ENCODE measurements around the gene PTPRT. TPM values are rescaled to one million over a fixed set of nuclear protein-coding genes. Genes with fewer than 3 reads are reported as not detected.

PTPRT gene
- total RNA-seq, 1 experiment from 2014 or later, result 0.13 TPM

DNA sequence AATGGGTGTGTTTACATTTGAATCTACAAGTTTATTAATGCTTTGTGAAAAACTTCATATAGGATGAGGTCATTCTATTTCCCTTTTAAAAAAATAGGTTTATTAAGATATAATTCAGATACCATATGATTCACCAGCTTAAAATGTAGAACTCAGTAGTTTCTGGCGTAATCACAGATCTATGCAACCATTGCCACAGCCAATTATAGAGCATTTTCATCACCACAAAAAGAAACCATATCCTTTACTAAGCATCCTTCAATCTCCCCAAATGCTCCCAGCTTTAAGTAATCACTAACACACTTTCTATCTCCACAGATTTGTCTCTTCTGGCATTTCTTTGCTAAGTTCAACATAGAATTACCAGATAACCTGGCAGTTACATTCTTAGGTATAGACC lies 137.2 kb downstream of the PTPRT start:
- Histone ChIP-seq H3K23me2 (ENCODE audit: insufficient read length, low read depth, low read length, poor library complexity, severe bottlenecking) (no peaks in the 10 kb centered on the region), H3K56ac (ENCODE audit: insufficient read length, low read depth, low read length) (no peak overlapping the region), H2BK20ac (ENCODE audit: low read depth, low read length, poor library complexity, severe bottlenecking) (no peak overlapping the region), H2BK120ac (ENCODE audit: low read depth, low read length, poor library complexity, severe bottlenecking) (no peak overlapping the region), H3K79me2 (ENCODE audit: insufficient read depth, low read length) (no peaks in the 10 kb centered on the region), H3K27ac (ENCODE audit: insufficient read length, low read depth, low read length) (no peak overlapping the region), H2BK5ac (ENCODE audit: insufficient read length, low read length) (no peak overlapping the region), H4K20me1 (ENCODE audit: control insufficient read depth, insufficient read depth, insufficient read length) (no peaks in the 10 kb centered on the region), H3K4me2 (ENCODE audit: insufficient read depth, insufficient read length, low read length) (no peak overlapping the region), H4K5ac (ENCODE audit: insufficient read length, low read depth, low read length) (no peak overlapping the region), H3K27me3 (ENCODE audit: insufficient read depth, low read length) (no peaks in the 10 kb centered on the region; the same call in 1 of the 2 replicates), H2BK15ac (ENCODE audit: low read depth, low read length) (no peak overlapping the region), H3K4me1 (ENCODE audit: insufficient read depth, low read length) (no peaks in the 10 kb centered on the region), H3K4ac (ENCODE audit: low read depth, low read length) (no peak overlapping the region), H2AK5ac (ENCODE audit: insufficient read length, low read length) (no peak overlapping the region), H3K14ac (ENCODE audit: insufficient read depth, low read length) (no peak overlapping the region), H2AFZ (ENCODE audit: low read length) (no peak overlapping the region), H3K23ac (ENCODE audit: insufficient read length, low read depth, low read length) (no peak overlapping the region), H2BK12ac (ENCODE audit: insufficient read length, low read depth, low read length) (no peak overlapping the region), H4K91ac (ENCODE audit: insufficient read length, low read depth, low read length) (no peak overlapping the region), H3K79me1 (ENCODE audit: insufficient read depth, low read depth, low read length, poor library complexity, severe bottlenecking) (no peaks in the 10 kb centered on the region), H3K9ac (ENCODE audit: extremely low read depth, insufficient read length, low read length) (no peak overlapping the region), H3K9me3 (ENCODE audit: control insufficient read depth, low read depth, low read length) (no peaks in the 10 kb centered on the region), H3K18ac (ENCODE audit: insufficient read length, low read depth, low read length) (no peak overlapping the region), H4K8ac (replicated peaks; ENCODE audit: insufficient read length, low read depth, low read length) (no peak overlapping the region), H3T11ph (ENCODE audit: low read length) (no peak overlapping the region)
- Mint-ChIP-seq H3K36me3 (ENCODE audit: insufficient read depth in 1 of 3, low read depth in 3 of 3) (no peaks in the 10 kb centered on the region), H3K4me3 (no peak overlapping the region), H3K27me3 (ENCODE audit: low read depth) (peaks cover 6% of the 10 kb centered on the region), H3K9me3 (no peaks in the 10 kb centered on the region), H3K4me1 (no peaks in the 10 kb centered on the region), H3K27ac (no peak overlapping the region)
- no peak for DNase-seq
- no CpG with 5 or more reads among the region's 1 CpG for WGBS (ENCODE audit: extremely low coverage, insufficient read length, low lambda C conversion rate)
- TF ChIP-seq, protein P1, sequence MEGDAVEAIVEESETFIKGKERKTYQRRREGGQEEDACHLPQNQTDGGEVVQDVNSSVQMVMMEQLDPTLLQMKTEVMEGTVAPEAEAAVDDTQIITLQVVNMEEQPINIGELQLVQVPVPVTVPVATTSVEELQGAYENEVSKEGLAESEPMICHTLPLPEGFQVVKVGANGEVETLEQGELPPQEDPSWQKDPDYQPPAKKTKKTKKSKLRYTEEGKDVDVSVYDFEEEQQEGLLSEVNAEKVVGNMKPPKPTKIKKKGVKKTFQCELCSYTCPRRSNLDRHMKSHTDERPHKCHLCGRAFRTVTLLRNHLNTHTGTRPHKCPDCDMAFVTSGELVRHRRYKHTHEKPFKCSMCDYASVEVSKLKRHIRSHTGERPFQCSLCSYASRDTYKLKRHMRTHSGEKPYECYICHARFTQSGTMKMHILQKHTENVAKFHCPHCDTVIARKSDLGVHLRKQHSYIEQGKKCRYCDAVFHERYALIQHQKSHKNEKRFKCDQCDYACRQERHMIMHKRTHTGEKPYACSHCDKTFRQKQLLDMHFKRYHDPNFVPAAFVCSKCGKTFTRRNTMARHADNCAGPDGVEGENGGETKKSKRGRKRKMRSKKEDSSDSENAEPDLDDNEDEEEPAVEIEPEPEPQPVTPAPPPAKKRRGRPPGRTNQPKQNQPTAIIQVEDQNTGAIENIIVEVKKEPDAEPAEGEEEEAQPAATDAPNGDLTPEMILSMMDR (conservative IDR thresholded peaks at IDR 0.05), result no peak
